Measurements from ENCODE around the gene PLOD3. TPM values are rescaled to one million over a fixed set of nuclear protein-coding genes. Genes with fewer than 3 reads are reported as not detected.

The PLOD3 gene
- total RNA-seq, 2 donors from 2014 or later = 53.9 to 65.5 TPM

- Mint-ChIP-seq H3K9me3 (no peaks in the 10 kb centered on the region), H3K4me3 (no peak overlapping the region), H3K4me1 (peaks cover 3% of the 10 kb centered on the region), H3K36me3 (ENCODE audit: low read depth) (no peaks in the 10 kb centered on the region), H3K27me3 (ENCODE audit: insufficient read depth) (peaks cover 32% of the 10 kb centered on the region), H3K27ac (no peak overlapping the region)
- WGBS, 2 experiments (ENCODE audit: insufficient coverage in 1 of 2, insufficient read length in 1 of 2) = 91 to 92% methylated on average over 6 of the region's 6 CpGs
- H3K36me3 ChIP-seq (ENCODE audit: control insufficient read depth, insufficient read depth, low read length) = no peaks in the 10 kb centered on the region
- H3K27me3 ChIP-seq (ENCODE audit: control insufficient read depth, insufficient read depth, low read length, poor library complexity, severe bottlenecking) = peaks cover 9% of the 10 kb centered on the region
- H3K9me3 ChIP-seq (ENCODE audit: control insufficient read depth, low read length) = no peaks in the 10 kb centered on the region
- H3K4me1 ChIP-seq (ENCODE audit: control insufficient read depth, insufficient read depth, low read length) = no peaks in the 10 kb centered on the region
- no peak for DNase-seq
- TF ChIP-seq CTCF (conservative IDR thresholded peaks at IDR 0.05) = no peak
- H3K27ac ChIP-seq (ENCODE audit: low read depth, low read length) = no peak overlapping the region
- H3K9ac ChIP-seq (ENCODE audit: extremely low read depth, low read length, poor library complexity, severe bottlenecking) = no peak overlapping the region
- no peak overlapping the region for H3K4me3 ChIP-seq (ENCODE audit: low read length)
Observed at GRCh38 chr7:101186194-101186593, 31.2 kb downstream of the PLOD3 start.

GRCh38 chr7:101185258-101185839 lies 32.0 kb downstream of the PLOD3 start:
- Mint-ChIP-seq H3K27me3 (ENCODE audit: insufficient read depth) (peaks cover 40% of the 10 kb centered on the region), H3K9me3 (no peaks in the 10 kb centered on the region), H3K27ac (no peak overlapping the region), H3K36me3 (ENCODE audit: low read depth) (no peaks in the 10 kb centered on the region), H3K4me3 (no peak overlapping the region), H3K4me1 (peaks cover 4% of the 10 kb centered on the region)
- Histone ChIP-seq H3K27ac (ENCODE audit: low read depth, low read length) (no peak overlapping the region), H3K36me3 (ENCODE audit: control insufficient read depth, insufficient read depth, low read length) (no peaks in the 10 kb centered on the region), H3K4me3 (ENCODE audit: low read length) (no peak overlapping the region), H3K9ac (ENCODE audit: extremely low read depth, low read length, poor library complexity, severe bottlenecking) (no peak overlapping the region), H3K9me3 (ENCODE audit: control insufficient read depth, low read length) (no peaks in the 10 kb centered on the region), H3K27me3 (ENCODE audit: control insufficient read depth, insufficient read depth, low read length, poor library complexity, severe bottlenecking) (peaks cover 17% of the 10 kb centered on the region), H3K4me1 (ENCODE audit: control insufficient read depth, insufficient read depth, low read length) (no peaks in the 10 kb centered on the region)
- WGBS, 2 experiments (ENCODE audit: insufficient coverage in 1 of 2, insufficient read length in 1 of 2) = 49 to 79% methylated on average over 2 to 5 of the region's 5 CpGs
- DNase-seq = no peak
- no peak for TF ChIP-seq CTCF (conservative IDR thresholded peaks at IDR 0.05)

GRCh38 chr7:101180130-101180755 lies 37.1 kb downstream of the PLOD3 start, which contains the start of gene NAT16:
NAT16 (minus strand) TSS chr7:101180293; CDS start chr7:101174807, 5,486 bp downstream.
- peak within 1 kb of the TSS; percentile 56 for H3K4me3 ChIP-seq (ENCODE audit: low read length)
- H3K4me1 ChIP-seq (ENCODE audit: control insufficient read depth, insufficient read depth, low read length) = no peaks in the 10 kb centered on the region
- H3K9ac ChIP-seq (ENCODE audit: extremely low read depth, low read length, poor library complexity, severe bottlenecking) = no peak within 1 kb of the TSS
- Mint-ChIP-seq H3K27ac (no peak within 1 kb of the TSS), H3K36me3 (ENCODE audit: low read depth) (no peaks in the 10 kb centered on the region), H3K4me1 (peaks cover 8% of the 10 kb centered on the region), H3K27me3 (ENCODE audit: insufficient read depth) (peaks cover 80% of the 10 kb centered on the region), H3K4me3 (peak within 1 kb of the TSS; percentile 49), H3K9me3 (no peaks in the 10 kb centered on the region)
- WGBS, 2 experiments (ENCODE audit: insufficient coverage in 1 of 2, insufficient read length in 1 of 2) = 2 to 10% methylated on average over 22 to 53 of the region's 56 CpGs
- peak; percentile 67 for DNase-seq
- peak within 1 kb of the TSS; percentile 60 for H3K27ac ChIP-seq (ENCODE audit: low read depth, low read length)
- no peaks in the 10 kb centered on the region for H3K9me3 ChIP-seq (ENCODE audit: control insufficient read depth, low read length)
- H3K36me3 ChIP-seq (ENCODE audit: control insufficient read depth, insufficient read depth, low read length) = no peaks in the 10 kb centered on the region
- H3K27me3 ChIP-seq (ENCODE audit: control insufficient read depth, insufficient read depth, low read length, poor library complexity, severe bottlenecking) = peaks cover 55% of the 10 kb centered on the region
- no peak for TF ChIP-seq CTCF (conservative IDR thresholded peaks at IDR 0.05)
